HFF-Myc (cell line): ENCODE results near the gene RNF144B.

Experiments used
- DNase-seq: peaks from one replicate; pipeline ENCODE4 v3.0.0-alpha.2; 2011; ENCODE audit warnings: low read depth; ENCODE audit errors: extremely low read depth
- H3K4me3 ChIP-seq: replicated peaks from 2 replicates; pipeline ENCODE4 v1.5.1; 2011; ENCODE audit warnings: low read depth, mild to moderate bottlenecking, control low read depth, low read length
- CTCF ChIP-seq: IDR thresholded peaks from 2 replicates; pipeline ENCODE4 v1.5.1; 2012; ENCODE audit warnings: mild to moderate bottlenecking, low read depth, low read length, control low read depth; ENCODE audit errors: missing control alignments

RNF144B gene

GRCh38 chr6:18473755-18474154 is 86.6 kb downstream of the RNF144B start:
- no peak for DNase-seq
- no peak overlapping the region for H3K4me3 ChIP-seq
- no peak for TF ChIP-seq CTCF

GRCh38 chr6:18477301-18477941 is 90.3 kb downstream of the RNF144B start:
- no peak for DNase-seq
- no peak overlapping the region for H3K4me3 ChIP-seq
- no peak for TF ChIP-seq CTCF

- no peak for TF ChIP-seq CTCF
- no peak overlapping the region for H3K4me3 ChIP-seq
- no peak for DNase-seq
Observed at GRCh38 chr6:18478610-18479009, 91.5 kb downstream of the RNF144B start.

- no peak for TF ChIP-seq CTCF
- no peak overlapping the region for H3K4me3 ChIP-seq
- DNase-seq: no peak
Observed at GRCh38 chr6:18481870-18482269, 94.7 kb downstream of the RNF144B start.

GRCh38 chr6:18485660-18486435 is 98.7 kb downstream of the RNF144B start:
- no peak for TF ChIP-seq CTCF
- DNase-seq: no peak

GRCh38 chr6:18488004-18488403 is 100.9 kb downstream of the RNF144B start:
- no peak for DNase-seq
- no peak overlapping the region for H3K4me3 ChIP-seq
- no peak for TF ChIP-seq CTCF

More at GRCh38 chr6:18485660-18486435, 98.7 kb downstream of the RNF144B start:
- no peak overlapping the region for H3K4me3 ChIP-seq
